ENCODE data around the gene CD320. TPM values are rescaled to one million over a fixed set of nuclear protein-coding genes. Genes with fewer than 3 reads are reported as not detected.

Gene CD320
- total and polyA plus RNA-seq, 2 experiments from 2014 or later = 65.8 to 72.2 TPM

- Histone ChIP-seq H3K79me2 (ENCODE audit: insufficient read depth) (peaks cover 29% of the 10 kb centered on the region), H2AFZ (no peak overlapping the region), H4K20me1 (ENCODE audit: insufficient read depth) (peaks cover 9% of the 10 kb centered on the region; the same call in 1 of the 2 replicates), H3K36me3 (ENCODE audit: low read depth) (peaks cover 9% of the 10 kb centered on the region; the same call in 1 of the 2 replicates), H3K9me2 (ENCODE audit: insufficient read depth) (no peaks in the 10 kb centered on the region), H3K4me3 (no peak overlapping the region), H3K27ac (no peak overlapping the region), H3F3A (ENCODE audit: insufficient read depth) (no peaks in the 10 kb centered on the region), H3K27me3 (replicated peaks; ENCODE audit: insufficient read depth) (no peaks in the 10 kb centered on the region), H3K9me3 (ENCODE audit: low read depth) (no peaks in the 10 kb centered on the region), H3K4me1 (ENCODE audit: insufficient read depth) (peaks cover 15% of the 10 kb centered on the region), H3K4me2 (ENCODE audit: unreplicated experiment) (no peak overlapping the region), H3K9ac (no peak overlapping the region)
- TF ChIP-seq EZH2phosphoT487 (IDR thresholded peaks at IDR 0.05; ENCODE audit: insufficient read depth, low read depth) (no peak), EZH2 (IDR thresholded peaks at IDR 0.05; ENCODE audit: insufficient read depth, poor library complexity, severe bottlenecking) (no peak)
- WGBS, 2 experiments (ENCODE audit: low coverage in 1 of 2, low lambda C conversion rate in 2 of 2, missing lambda C conversion rate in 2 of 2) = 93 to 100% methylated on average over 3 of the region's 3 CpGs
- in situ Hi-C loops (cut with MboI) = no loop called here
- no peak for DNase-seq
These were observed 17.3 kb upstream of the CD320 start for GRCh38 chr19:8325454-8325853.

GRCh38 chr19:8324186-8325050 lies 16.3 kb upstream of the CD320 start:
- Histone ChIP-seq H3K4me3 (no peak overlapping the region), H3K36me3 (ENCODE audit: low read depth) (peaks cover 9% of the 10 kb centered on the region; the same call in 1 of the 2 replicates), H3K4me1 (ENCODE audit: insufficient read depth) (peaks cover 24% of the 10 kb centered on the region), H3F3A (ENCODE audit: insufficient read depth) (no peaks in the 10 kb centered on the region), H3K9me2 (ENCODE audit: insufficient read depth) (no peaks in the 10 kb centered on the region), H2AFZ (no peak overlapping the region), H3K9ac (no peak overlapping the region), H3K9me3 (ENCODE audit: low read depth) (no peaks in the 10 kb centered on the region), H3K79me2 (ENCODE audit: insufficient read depth) (peaks cover 40% of the 10 kb centered on the region), H4K20me1 (ENCODE audit: insufficient read depth) (peaks cover 9% of the 10 kb centered on the region; the same call in 1 of the 2 replicates), H3K4me2 (ENCODE audit: unreplicated experiment) (no peak overlapping the region), H3K27me3 (replicated peaks; ENCODE audit: insufficient read depth) (no peaks in the 10 kb centered on the region), H3K27ac (no peak overlapping the region)
- in situ Hi-C loops (cut with MboI) = no loop called here
- 77 to 80% methylated on average over 17 of the region's 17 CpGs for WGBS, 2 experiments (ENCODE audit: low coverage in 1 of 2, low lambda C conversion rate in 2 of 2, missing lambda C conversion rate in 2 of 2)
- no peak for TF ChIP-seq EZH2phosphoT487 (IDR thresholded peaks at IDR 0.05; ENCODE audit: insufficient read depth, low read depth)
- TF ChIP-seq EZH2 (IDR thresholded peaks at IDR 0.05; ENCODE audit: insufficient read depth, poor library complexity, severe bottlenecking) = no peak
- DNase-seq = no peak

- Histone ChIP-seq H3K36me3 (ENCODE audit: low read depth) (peaks cover 9% of the 10 kb centered on the region; the same call in 1 of the 2 replicates), H3K4me1 (ENCODE audit: insufficient read depth) (peaks cover 26% of the 10 kb centered on the region), H3K79me2 (ENCODE audit: insufficient read depth) (peaks cover 46% of the 10 kb centered on the region), H3K9ac (no peak overlapping the region), H2AFZ (no peak overlapping the region), H4K20me1 (ENCODE audit: insufficient read depth) (peaks cover 9% of the 10 kb centered on the region; the same call in 1 of the 2 replicates), H3K9me3 (ENCODE audit: low read depth) (no peaks in the 10 kb centered on the region), H3K4me2 (ENCODE audit: unreplicated experiment) (no peak overlapping the region), H3K4me3 (no peak overlapping the region), H3K27ac (no peak overlapping the region), H3K27me3 (replicated peaks; ENCODE audit: insufficient read depth) (no peaks in the 10 kb centered on the region), H3F3A (ENCODE audit: insufficient read depth) (no peaks in the 10 kb centered on the region), H3K9me2 (ENCODE audit: insufficient read depth) (no peaks in the 10 kb centered on the region)
- WGBS, 2 experiments (ENCODE audit: low coverage in 1 of 2, low lambda C conversion rate in 2 of 2, missing lambda C conversion rate in 2 of 2) = 86 to 100% methylated on average over 1 of the region's 1 CpG
- in situ Hi-C loops (cut with MboI) = no loop called here
- TF ChIP-seq EZH2 (IDR thresholded peaks at IDR 0.05; ENCODE audit: insufficient read depth, poor library complexity, severe bottlenecking) (no peak), EZH2phosphoT487 (IDR thresholded peaks at IDR 0.05; ENCODE audit: insufficient read depth, low read depth) (no peak)
- no peak for DNase-seq
These were observed 15.6 kb upstream of the CD320 start for GRCh38 chr19:8323781-8324185.

GRCh38 chr19:8322638-8322997 lies 14.5 kb upstream of the CD320 start:
- Histone ChIP-seq H3K9me3 (ENCODE audit: low read depth) (no peaks in the 10 kb centered on the region), H3K27me3 (replicated peaks; ENCODE audit: insufficient read depth) (no peaks in the 10 kb centered on the region), H3K9ac (peak overlapping the region; percentile 99), H3K4me1 (ENCODE audit: insufficient read depth) (peaks cover 26% of the 10 kb centered on the region), H3K4me3 (peak overlapping the region; percentile 94), H3K79me2 (ENCODE audit: insufficient read depth) (peaks cover 58% of the 10 kb centered on the region), H3F3A (ENCODE audit: insufficient read depth) (no peaks in the 10 kb centered on the region), H3K9me2 (ENCODE audit: insufficient read depth) (no peaks in the 10 kb centered on the region), H3K36me3 (ENCODE audit: low read depth) (peaks cover 9% of the 10 kb centered on the region; the same call in 1 of the 2 replicates), H3K4me2 (ENCODE audit: unreplicated experiment) (peak overlapping the region; percentile 90), H3K27ac (no peak overlapping the region), H4K20me1 (ENCODE audit: insufficient read depth) (peaks cover 9% of the 10 kb centered on the region; the same call in 1 of the 2 replicates), H2AFZ (no peak overlapping the region)
- no peak for DNase-seq
- in situ Hi-C loops (cut with MboI) = no loop called here
- TF ChIP-seq EZH2phosphoT487 (IDR thresholded peaks at IDR 0.05; ENCODE audit: insufficient read depth, low read depth) = no peak
- no peak for TF ChIP-seq EZH2 (IDR thresholded peaks at IDR 0.05; ENCODE audit: insufficient read depth, poor library complexity, severe bottlenecking)
- WGBS, 2 experiments (ENCODE audit: low coverage in 1 of 2, low lambda C conversion rate in 2 of 2, missing lambda C conversion rate in 2 of 2) = 32 to 41% methylated on average over 6 to 7 of the region's 7 CpGs
